Osteocyte (in vitro differentiated cells): ENCODE results near the gene PLXNA2. TPM values are rescaled to one million over a fixed set of nuclear protein-coding genes. Genes with fewer than 3 reads are reported as not detected.

Experiments used
- DNase-seq: peaks from one replicate; pipeline ENCODE4 v3.0.0; 2021; ENCODE audit warnings: mixed read lengths; ENCODE audit not compliant: unreplicated experiment; ENCODE audit errors: extremely low spot score
- H3K27ac Mint-ChIP-seq: one replicate; pipeline ENCODE4 v1.8.0; 2021; ENCODE audit warnings: mild to moderate bottlenecking, mixed read lengths; ENCODE audit not compliant: unreplicated experiment
- H3K27me3 Mint-ChIP-seq: one replicate; pipeline ENCODE4 v1.8.0; 2021; ENCODE audit warnings: mixed read lengths; ENCODE audit not compliant: unreplicated experiment
- H3K36me3 Mint-ChIP-seq: one replicate; pipeline ENCODE4 v1.8.0; 2021; ENCODE audit warnings: mixed read lengths; ENCODE audit not compliant: unreplicated experiment
- H3K4me1 Mint-ChIP-seq: one replicate; pipeline ENCODE4 v1.8.0; 2021; ENCODE audit warnings: mixed read lengths; ENCODE audit not compliant: unreplicated experiment
- H3K4me3 Mint-ChIP-seq: one replicate; pipeline ENCODE4 v1.8.0; 2021; ENCODE audit warnings: mild to moderate bottlenecking, moderate library complexity, mixed read lengths; ENCODE audit not compliant: unreplicated experiment
- H3K9me3 Mint-ChIP-seq: one replicate; pipeline ENCODE4 v1.8.0; 2021; ENCODE audit warnings: mixed read lengths; ENCODE audit not compliant: unreplicated experiment
- CTCF ChIP-seq: fragments of 200-600 bp; sonication (generic); IDR thresholded peaks from 2 replicates; pipeline ENCODE4 v1.5.0; 2021; ENCODE audit warnings: antibody characterized with exemption, mild to moderate bottlenecking, moderate library complexity
- long read RNA-seq: library from polyadenylated mRNA; unstranded; transcript quantifications from one replicate; pipeline ENCODE4 v2.0.0, GENCODE V29; 2021
- total RNA-seq: library from RNA; stranded (reverse); gene quantifications from 2 replicates; pipeline ENCODE4 v1.2.1, GENCODE V29; 2021

PLXNA2 gene
- total RNA-seq = 19.5 and 20.5 TPM in 2 replicates
- long read RNA-seq, partial matches to known transcripts = 9 of 13 reads
- long read RNA-seq, other reads (novel, unspliced or antisense) = 4 of 13 reads

- peak within 1 kb of the TSS; percentile 84 for H3K27ac Mint-ChIP-seq
- H3K36me3 Mint-ChIP-seq = no peaks in the 10 kb centered on the region
- no peak for TF ChIP-seq CTCF
- H3K27me3 Mint-ChIP-seq = peaks cover 4% of the 10 kb centered on the region
- H3K9me3 Mint-ChIP-seq = no peaks in the 10 kb centered on the region
- peaks cover 42% of the 10 kb centered on the region for H3K4me1 Mint-ChIP-seq
- peak within 1 kb of the TSS; percentile 93 for H3K4me3 Mint-ChIP-seq
- DNase-seq = peak; percentile 88
Measured at GRCh38 chr1:208243967-208244916, at the start of gene PLXNA2. Gene PLXNA2 (minus strand): TSS chr1:208244384. CDS start chr1:208217922, 26,462 bp downstream.

GRCh38 chr1:208292908-208293307 lies 48.7 kb upstream of the PLXNA2 start:
- Mint-ChIP-seq H3K4me1 (no peaks in the 10 kb centered on the region), H3K36me3 (no peaks in the 10 kb centered on the region), H3K27me3 (peaks cover 81% of the 10 kb centered on the region), H3K9me3 (no peaks in the 10 kb centered on the region), H3K27ac (no peak overlapping the region), H3K4me3 (no peak overlapping the region)
- TF ChIP-seq CTCF = no peak
- no peak for DNase-seq

- Mint-ChIP-seq H3K36me3 (no peaks in the 10 kb centered on the region), H3K27me3 (peaks cover 79% of the 10 kb centered on the region)
Measured at GRCh38 chr1:208291923-208292711, 47.9 kb upstream of the PLXNA2 start.

GRCh38 chr1:208291129-208291528 lies 46.9 kb upstream of the PLXNA2 start:
- H3K4me3 Mint-ChIP-seq = no peak overlapping the region
- TF ChIP-seq CTCF = no peak
- no peaks in the 10 kb centered on the region for H3K9me3 Mint-ChIP-seq
- H3K36me3 Mint-ChIP-seq = no peaks in the 10 kb centered on the region
- no peak overlapping the region for H3K27ac Mint-ChIP-seq
- peaks cover 74% of the 10 kb centered on the region for H3K27me3 Mint-ChIP-seq
- DNase-seq = no peak
- no peaks in the 10 kb centered on the region for H3K4me1 Mint-ChIP-seq

More at GRCh38 chr1:208291923-208292711, 47.9 kb upstream of the PLXNA2 start:
- H3K4me1 Mint-ChIP-seq = no peaks in the 10 kb centered on the region
- TF ChIP-seq CTCF = no peak
- H3K4me3 Mint-ChIP-seq = no peak overlapping the region
- no peaks in the 10 kb centered on the region for H3K9me3 Mint-ChIP-seq
- no peak for DNase-seq
- H3K27ac Mint-ChIP-seq = no peak overlapping the region
